ENCODE data around the gene ELAVL4. TPM values are rescaled to one million over a fixed set of nuclear protein-coding genes. Genes with fewer than 3 reads are reported as not detected.

Gene ELAVL4
- total RNA-seq, 1 experiment from 2014 or later: not detected

GRCh38 chr1:50156241-50157010 is 47.7 kb downstream of the ELAVL4 start:
- Histone ChIP-seq H3K4me3 (replicated peaks in 1 of 2; ENCODE audit: low read depth in 1 of 2, low read length in 2 of 2) (no peak overlapping the region), H3K36me3 (ENCODE audit: control insufficient read depth in 1 of 2, insufficient read depth in 2 of 2, low read length in 2 of 2) (no peaks in the 10 kb centered on the region), H3K9ac (ENCODE audit: low read length) (no peak overlapping the region), H3K27ac (ENCODE audit: low read depth, low read length) (no peak overlapping the region), H3K4me1 (ENCODE audit: control insufficient read depth in 1 of 2, insufficient read depth in 2 of 2, low read length in 2 of 2) (no peaks in the 10 kb centered on the region), H2AFZ (ENCODE audit: low read depth, low read length, poor library complexity, severe bottlenecking) (no peak overlapping the region), H3K9me3 (ENCODE audit: control insufficient read depth in 1 of 2, insufficient read depth in 1 of 2, low read depth in 1 of 2, low read length in 2 of 2) (no peaks in the 10 kb centered on the region), H3K4me2 (ENCODE audit: low read length) (no peak overlapping the region), H3K79me2 (ENCODE audit: insufficient read depth, low read length) (no peaks in the 10 kb centered on the region), H3K27me3 (ENCODE audit: insufficient read depth, low read length) (peaks cover 29% of the 10 kb centered on the region), H3K9me2 (ENCODE audit: insufficient read depth) (no peaks in the 10 kb centered on the region), H4K20me1 (ENCODE audit: insufficient read depth) (no peaks in the 10 kb centered on the region)
- TF ChIP-seq REST (IDR thresholded peaks at IDR 0.05; ENCODE audit: low read depth) (no peak), TCF7L2 (IDR thresholded peaks at IDR 0.05; ENCODE audit: borderline replicate concordance, extremely low read depth, insufficient read depth, insufficient read length) (no peak), ZNF274 (IDR thresholded peaks at IDR 0.05; ENCODE audit: low read depth, low read length) (no peak), YY1 (IDR thresholded peaks at IDR 0.05; ENCODE audit: extremely low read depth, insufficient replicate concordance, low read depth, low read length) (no peak), CTCF (IDR thresholded peaks at IDR 0.05 in 2 of 3, conservative IDR thresholded peaks at IDR 0.05 in 1 of 3; ENCODE audit: borderline replicate concordance in 1 of 3, insufficient read depth in 1 of 3, low read depth in 2 of 3, low read length in 2 of 3) (no peak), CBX3 (IDR thresholded peaks at IDR 0.05; ENCODE audit: low read depth) (no peak), ZBTB33 (IDR thresholded peaks at IDR 0.05; ENCODE audit: extremely low read depth, insufficient replicate concordance, low read length) (no peak), SIN3A (IDR thresholded peaks at IDR 0.05; ENCODE audit: low read depth) (no peak), EZH2 (IDR thresholded peaks at IDR 0.05) (no peak), POLR2AphosphoS5 (IDR thresholded peaks at IDR 0.05; ENCODE audit: low read depth, low read length) (no peak), ELF1 (IDR thresholded peaks at IDR 0.05; ENCODE audit: borderline replicate concordance, low read depth) (no peak), EZH2phosphoT487 (IDR thresholded peaks at IDR 0.05; ENCODE audit: borderline replicate concordance) (no peak), SRF (IDR thresholded peaks at IDR 0.05; ENCODE audit: low read depth) (no peak), EGR1 (IDR thresholded peaks at IDR 0.05; ENCODE audit: low read depth) (no peak), MAX (IDR thresholded peaks at IDR 0.05) (no peak)
- no TSS peak for BruUV-seq (replicated peaks)
- intact Hi-C loops (cut with micrococcal nuclease): no loop called here
- ChIA-PET POLR2A (no interaction called here), CTCF (no interaction called here), RAD21 (ENCODE audit: low non-redundant PET in 1 of 2, low total read pairs in 2 of 2, uncharacterized antibody in 2 of 2, unreplicated experiment in 2 of 2) (no interaction called here)
- DNase-seq (ENCODE audit: low read depth, low spot score) (no peak), ATAC-seq (no peak)

Data from HCT116 (cell line).